COLO668 (cell line): ENCODE results near the gene ARHGEF17.

Experiments used
- DNase-seq: peaks from one replicate; lab custom pipeline; 2025; ENCODE audit not compliant: unreplicated experiment; lab: John Stamatoyannopoulos, UW

The ARHGEF17 gene

GRCh38 chr11:73376803-73377629 lies 68.9 kb downstream of the ARHGEF17 start:
- DNase-seq, result peak; percentile 57

GRCh38 chr11:73379189-73379880 lies 71.3 kb downstream of the ARHGEF17 start:
- DNase-seq, result no peak

GRCh38 chr11:73380331-73380730 lies 72.3 kb downstream of the ARHGEF17 start:
- no peak for DNase-seq

GRCh38 chr11:73380897-73381410 lies 72.9 kb downstream of the ARHGEF17 start:
- no peak for DNase-seq

- DNase-seq, result no peak
Observed at GRCh38 chr11:73381589-73381988, 73.5 kb downstream of the ARHGEF17 start.

- no peak for DNase-seq
Observed at GRCh38 chr11:73382183-73382582, 74.1 kb downstream of the ARHGEF17 start.

GRCh38 chr11:73382747-73383146 lies 74.7 kb downstream of the ARHGEF17 start:
- DNase-seq, result no peak

- DNase-seq, result peak; percentile 17
Observed at GRCh38 chr11:73383249-73384124, 75.4 kb downstream of the ARHGEF17 start.

- DNase-seq, result no peak
Observed at GRCh38 chr11:73384125-73384441, 76.0 kb downstream of the ARHGEF17 start.

- DNase-seq, result no peak
Observed at GRCh38 chr11:73384531-73384871, 76.4 kb downstream of the ARHGEF17 start.

- no peak for DNase-seq
Observed at GRCh38 chr11:73384872-73385689, 77.0 kb downstream of the ARHGEF17 start.

- no peak for DNase-seq
Observed at GRCh38 chr11:73386016-73386415, 77.9 kb downstream of the ARHGEF17 start.

GRCh38 chr11:73386546-73386945 lies 78.5 kb downstream of the ARHGEF17 start:
- no peak for DNase-seq

- no peak for DNase-seq
Observed at GRCh38 chr11:73387594-73388264, 79.7 kb downstream of the ARHGEF17 start.

- DNase-seq, result no peak
Observed at GRCh38 chr11:73388265-73389133, 80.4 kb downstream of the ARHGEF17 start.

- no peak for DNase-seq
Observed at GRCh38 chr11:73389134-73389525, 81.1 kb downstream of the ARHGEF17 start.

- DNase-seq, result no peak
Observed at GRCh38 chr11:73389916-73390315, 81.8 kb downstream of the ARHGEF17 start.

GRCh38 chr11:73390601-73391565 lies 82.8 kb downstream of the ARHGEF17 start:
- no peak for DNase-seq
